AG10803 (cell line): ENCODE results near the gene TENT4B.

Experiments used
- DNase-seq: peaks from one replicate; pipeline ENCODE4 v3.0.0; 2010; ENCODE audit warnings: low read depth
- H3K4me3 ChIP-seq: 2 replicates; pipeline ENCODE4 v1.5.1; 2011; ENCODE audit warnings: mild to moderate bottlenecking, low read length, control low read depth
- TF ChIP-seq, protein P1 (sequence below): conservative IDR thresholded peaks from 2 replicates; pipeline ENCODE4 v1.5.1; 2011; ENCODE audit warnings: mild to moderate bottlenecking, low read length, control low read depth, inconsistent platforms

The TENT4B gene

DNA sequence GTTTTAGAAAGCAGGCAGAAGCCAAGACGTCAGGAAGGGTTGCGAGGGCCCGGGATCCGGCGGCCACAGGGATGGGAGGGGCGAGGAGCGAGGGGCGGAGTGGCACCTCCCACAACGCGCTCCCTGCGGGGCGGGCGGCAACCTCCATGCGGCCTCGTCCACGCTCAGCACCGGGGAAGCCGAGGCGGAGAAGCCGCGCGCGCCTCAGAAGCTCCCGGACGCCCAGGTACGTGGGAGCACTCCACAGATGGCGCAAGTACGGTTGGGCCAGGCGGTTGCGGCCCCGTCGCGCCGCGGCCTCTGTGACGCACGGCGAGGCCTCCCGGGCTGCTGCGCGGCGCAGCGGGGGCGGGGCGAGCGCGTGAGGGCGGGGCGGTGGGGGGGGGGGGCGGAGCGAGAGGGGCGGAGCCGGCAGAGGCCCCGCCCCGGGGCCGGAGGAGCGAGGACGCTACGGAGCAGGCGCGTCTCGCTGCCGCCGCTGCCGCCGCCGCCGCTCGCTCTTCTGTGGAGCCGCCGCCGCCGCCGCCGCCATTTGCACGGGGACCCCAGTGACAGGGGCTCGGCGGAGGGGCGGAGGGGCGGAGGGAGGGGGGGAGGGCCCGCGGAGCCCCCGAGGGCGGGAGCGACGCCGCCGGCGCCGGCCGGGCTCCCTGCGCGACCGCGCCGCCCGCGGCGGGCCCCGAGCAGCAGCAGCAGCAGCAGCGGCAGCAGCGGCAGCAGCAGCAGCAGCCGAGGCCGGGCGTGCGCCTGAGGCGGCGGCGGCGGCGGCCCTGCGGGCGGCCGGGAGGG is at the start of gene TENT4B:
Gene TENT4B, plus strand, starts transcription at position 500 of the 789 bp plus-strand sequence. CDS start 316 bp downstream, outside the sequence.
- TF ChIP-seq, protein P1, sequence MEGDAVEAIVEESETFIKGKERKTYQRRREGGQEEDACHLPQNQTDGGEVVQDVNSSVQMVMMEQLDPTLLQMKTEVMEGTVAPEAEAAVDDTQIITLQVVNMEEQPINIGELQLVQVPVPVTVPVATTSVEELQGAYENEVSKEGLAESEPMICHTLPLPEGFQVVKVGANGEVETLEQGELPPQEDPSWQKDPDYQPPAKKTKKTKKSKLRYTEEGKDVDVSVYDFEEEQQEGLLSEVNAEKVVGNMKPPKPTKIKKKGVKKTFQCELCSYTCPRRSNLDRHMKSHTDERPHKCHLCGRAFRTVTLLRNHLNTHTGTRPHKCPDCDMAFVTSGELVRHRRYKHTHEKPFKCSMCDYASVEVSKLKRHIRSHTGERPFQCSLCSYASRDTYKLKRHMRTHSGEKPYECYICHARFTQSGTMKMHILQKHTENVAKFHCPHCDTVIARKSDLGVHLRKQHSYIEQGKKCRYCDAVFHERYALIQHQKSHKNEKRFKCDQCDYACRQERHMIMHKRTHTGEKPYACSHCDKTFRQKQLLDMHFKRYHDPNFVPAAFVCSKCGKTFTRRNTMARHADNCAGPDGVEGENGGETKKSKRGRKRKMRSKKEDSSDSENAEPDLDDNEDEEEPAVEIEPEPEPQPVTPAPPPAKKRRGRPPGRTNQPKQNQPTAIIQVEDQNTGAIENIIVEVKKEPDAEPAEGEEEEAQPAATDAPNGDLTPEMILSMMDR: no peak
- peak; percentile 82 for DNase-seq
- H3K4me3 ChIP-seq: peak within 1 kb of the TSS; percentile 85

DNA sequence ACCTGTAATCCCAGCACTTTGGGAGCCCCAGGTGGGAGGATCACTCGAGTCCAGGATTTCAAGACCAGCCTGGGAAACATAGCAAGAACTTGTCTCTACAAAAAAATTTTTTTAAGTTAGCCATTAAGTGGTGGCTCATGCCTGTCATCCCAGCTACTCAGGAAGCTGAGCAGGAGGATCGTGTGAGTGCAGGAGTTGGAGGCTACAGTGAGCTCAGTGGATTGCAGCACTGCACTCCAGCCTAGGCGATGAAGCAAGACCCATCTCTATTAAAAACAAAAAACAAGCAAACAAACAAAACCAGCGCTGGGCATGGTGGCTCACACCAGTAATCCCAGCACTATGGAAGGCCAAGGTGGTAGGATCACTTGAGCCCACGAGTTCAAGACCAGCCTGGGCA is 49.3 kb upstream of the TENT4B start:
- DNase-seq: peak; percentile 75
- TF ChIP-seq, protein P1: no peak
- H3K4me3 ChIP-seq: no peak overlapping the region

DNA sequence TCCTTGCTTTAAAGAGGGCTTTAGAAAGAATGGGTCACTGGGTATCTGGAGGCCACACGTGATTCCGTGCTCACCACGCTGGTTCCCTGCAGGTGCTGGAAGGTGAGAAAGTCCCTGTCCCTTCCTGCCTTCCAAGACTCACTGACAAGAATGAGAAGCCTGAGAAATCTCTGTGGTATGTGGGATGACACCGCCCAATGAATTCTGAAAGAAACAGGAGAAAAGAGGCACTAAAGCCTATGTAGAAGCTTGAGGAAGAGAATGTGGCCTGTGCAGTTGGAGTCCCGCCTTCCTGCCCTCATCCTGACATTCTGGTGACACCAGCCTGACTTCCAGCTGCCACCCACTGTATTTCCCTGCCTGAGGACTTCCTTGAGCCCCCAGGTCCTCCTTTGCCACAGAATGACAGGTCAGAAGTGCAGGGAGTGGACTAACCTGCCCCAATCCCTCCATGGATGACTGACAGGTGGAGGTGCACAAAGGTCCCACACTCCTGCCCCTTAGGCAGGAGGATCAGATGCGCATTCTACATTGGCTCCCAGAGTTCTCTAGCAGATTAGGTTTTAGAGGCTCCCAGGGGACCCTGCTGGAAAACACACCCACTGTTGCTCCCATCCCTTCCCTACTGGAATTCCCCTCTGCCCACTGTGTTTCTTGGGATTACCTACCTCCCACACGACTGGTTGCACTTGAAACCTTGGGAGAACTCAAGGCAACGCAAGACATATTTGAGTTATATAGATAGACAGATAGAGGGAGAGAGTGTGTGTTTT is 38.6 kb upstream of the TENT4B start:
- H3K4me3 ChIP-seq: no peak overlapping the region
- TF ChIP-seq, protein P1: no peak
- DNase-seq: no peak

- no peak for DNase-seq
Observed at GRCh38 chr16:50120711-50121110, 32.4 kb upstream of the TENT4B start.

GRCh38 chr16:50121278-50121677 is 31.8 kb upstream of the TENT4B start:
- no peak for DNase-seq
- no peak overlapping the region for H3K4me3 ChIP-seq
- TF ChIP-seq, protein P1: no peak

More at GRCh38 chr16:50120711-50121110, 32.4 kb upstream of the TENT4B start:
- H3K4me3 ChIP-seq: no peak overlapping the region
- TF ChIP-seq, protein P1: no peak

DNA sequence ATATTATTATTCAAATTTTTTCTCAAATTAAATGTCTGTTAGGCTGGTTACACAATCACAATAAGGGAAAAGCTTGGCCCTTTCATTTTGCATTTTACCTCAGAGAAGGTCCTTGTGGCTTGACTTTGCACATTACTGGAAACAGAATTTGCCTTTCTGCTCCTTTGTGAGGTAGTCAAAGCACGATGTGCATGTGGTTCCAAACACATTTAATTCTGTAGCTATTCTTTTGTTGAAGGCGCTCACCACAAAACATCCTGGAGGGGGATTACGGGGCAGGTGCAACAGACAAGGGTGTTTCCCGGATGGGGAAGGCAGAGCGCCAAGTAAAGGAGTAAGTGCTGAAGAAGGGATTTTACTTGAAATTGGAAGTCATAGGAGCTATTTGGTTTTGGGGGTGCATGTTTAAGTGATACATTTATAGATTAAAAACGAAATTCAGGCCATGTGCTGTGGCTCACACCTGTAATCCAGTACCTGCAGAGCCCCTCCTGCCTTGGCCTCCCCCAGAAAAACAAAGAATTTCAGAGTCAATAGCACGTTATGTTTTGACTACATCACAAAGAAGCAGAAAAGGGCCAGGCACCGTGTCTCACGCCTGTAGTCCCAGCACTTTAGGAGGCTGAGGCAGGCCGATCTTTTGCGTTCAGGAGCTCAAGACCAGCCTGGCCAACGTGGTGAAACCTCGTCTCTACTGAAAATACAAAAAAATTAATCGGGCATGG is 31.2 kb upstream of the TENT4B start:
- TF ChIP-seq, protein P1: no peak
- DNase-seq: no peak
- H3K4me3 ChIP-seq: no peak overlapping the region
